Stimulated activated CD4-positive, alpha-beta T cell treated with anti-CD3 and anti-CD28 coated beads, Interleukin-15, amount 100 ng/mL, for 48 hours (primary cell): ENCODE data around the gene APLF.
"Not testable (repeated sequence)": the region's sequence is repeated elsewhere in the genome, so short reads cannot be mapped to it uniquely, and the experiment has no call there.

Experiments used
- DNase-seq, 2 donors: peaks; one replicate each; pipeline ENCODE4 v3.0.0-alpha.2; 2020; ENCODE audit warnings: low read depth in 2 of 2

Gene APLF

DNA sequence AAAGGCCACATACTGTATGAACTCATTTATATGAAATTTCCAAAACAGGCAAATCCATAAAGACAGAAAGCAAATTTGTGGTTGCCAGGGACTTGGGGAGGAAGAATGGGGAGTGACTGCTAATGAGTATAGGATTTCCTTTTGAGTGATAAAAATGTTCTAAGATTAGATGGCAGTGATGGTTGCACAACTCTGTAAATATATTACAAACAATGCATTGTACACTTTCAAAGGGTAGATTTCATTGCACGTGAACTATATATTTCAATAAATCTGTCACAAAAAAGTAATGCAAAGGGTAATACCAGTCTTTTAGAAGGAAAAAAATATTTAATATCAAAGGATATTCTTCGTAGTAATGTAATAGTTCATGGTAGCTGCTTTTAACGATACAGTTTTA is 112.3 kb downstream of the APLF start:
- no peak for DNase-seq

DNA sequence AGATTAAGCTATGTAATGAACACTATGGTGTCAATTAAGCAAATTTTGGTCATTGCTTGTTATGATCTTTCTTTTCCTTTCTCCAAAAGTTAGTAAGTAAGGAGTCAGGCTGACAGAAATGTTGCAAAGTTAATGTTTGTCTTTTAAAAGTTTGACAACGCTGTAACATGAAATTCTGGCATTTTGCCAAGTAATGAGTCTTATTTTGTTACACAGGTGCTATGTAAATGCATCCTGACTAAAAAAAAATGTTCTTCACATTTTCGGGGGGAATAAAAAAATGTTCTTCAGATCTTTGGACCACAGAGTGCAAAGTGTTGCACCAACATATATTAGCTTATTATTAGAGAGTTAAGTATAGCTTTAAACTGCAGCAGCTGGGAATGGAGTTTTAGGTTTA is 121.2 kb downstream of the APLF start:
- DNase-seq, result no peak

DNA sequence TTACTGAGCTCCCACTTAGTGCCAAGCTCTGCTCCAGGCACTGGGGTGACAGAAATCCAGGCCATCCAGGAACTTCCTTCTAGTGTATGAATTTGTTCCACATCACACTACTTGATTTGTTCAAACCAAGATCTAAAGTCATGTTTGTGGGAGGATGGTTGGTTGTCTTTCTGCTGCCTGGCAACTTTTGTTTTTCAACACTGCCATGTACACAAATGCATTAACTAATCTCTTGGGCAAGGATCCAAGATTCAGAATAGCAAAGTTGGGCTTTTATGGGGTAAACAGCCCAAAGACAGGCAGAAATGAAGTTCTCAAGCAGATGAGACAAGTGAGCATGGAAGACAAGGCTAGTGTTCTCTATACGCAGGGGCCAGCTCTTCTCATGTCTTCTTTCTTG is 122.6 kb downstream of the APLF start:
- DNase-seq, result no peak

DNA sequence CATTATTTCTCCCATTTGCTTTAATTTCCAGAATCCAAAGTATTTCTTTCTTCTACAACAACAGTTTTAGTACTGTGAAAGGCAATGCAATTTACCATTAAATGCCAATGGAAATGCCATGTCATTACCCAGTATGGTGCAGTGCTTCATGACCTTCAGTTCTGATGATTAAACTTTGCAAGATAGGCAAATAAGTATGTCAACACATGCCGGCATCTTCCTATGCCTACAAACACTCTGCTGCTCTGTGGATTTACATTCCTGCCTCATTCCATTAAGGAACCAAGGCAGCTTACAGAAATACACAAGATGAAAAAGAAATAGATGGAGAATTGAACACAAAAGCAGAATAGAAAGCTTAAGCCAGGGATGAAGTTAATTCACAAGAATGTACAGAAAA is 123.3 kb downstream of the APLF start:
- no peak for DNase-seq

DNA sequence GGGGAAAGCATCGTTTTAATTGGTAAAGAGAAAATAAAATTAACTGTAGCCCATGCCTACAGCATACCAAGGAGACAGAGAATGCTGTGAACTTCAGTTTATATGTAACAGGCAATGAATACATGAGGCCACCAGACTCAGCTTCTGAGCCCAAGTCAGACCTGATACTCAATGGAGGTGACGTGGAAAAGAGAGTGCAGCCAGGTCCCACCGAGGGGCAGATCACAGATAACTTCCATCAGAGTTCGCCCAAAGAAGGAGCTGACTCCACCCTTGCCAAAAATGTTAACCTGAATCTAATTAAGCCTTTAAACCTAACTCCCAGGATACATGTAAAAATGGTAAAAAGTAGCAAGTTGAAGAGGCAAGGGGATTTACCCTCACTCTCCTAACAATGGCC is 123.8 kb downstream of the APLF start:
- DNase-seq, result no peak

DNA sequence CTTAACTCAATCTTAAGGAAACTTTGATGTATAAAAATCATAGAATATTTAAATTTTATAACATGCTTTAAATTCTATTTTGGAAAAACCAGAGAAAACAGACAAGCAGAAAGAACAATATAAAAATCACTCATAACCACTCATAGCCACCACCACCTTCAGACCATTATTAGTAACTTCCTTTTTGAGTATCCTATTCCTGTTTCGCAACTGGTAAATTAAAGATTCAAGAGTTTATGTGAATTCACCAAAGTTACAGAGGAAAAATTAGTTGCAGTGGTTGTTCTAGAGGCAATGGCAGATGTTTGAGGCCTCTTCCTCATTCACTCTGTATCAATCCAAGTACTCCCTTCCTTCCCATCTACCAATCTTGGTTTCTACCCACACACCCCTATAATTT is 126.7 kb downstream of the APLF start:
- DNase-seq, result no peak

DNA sequence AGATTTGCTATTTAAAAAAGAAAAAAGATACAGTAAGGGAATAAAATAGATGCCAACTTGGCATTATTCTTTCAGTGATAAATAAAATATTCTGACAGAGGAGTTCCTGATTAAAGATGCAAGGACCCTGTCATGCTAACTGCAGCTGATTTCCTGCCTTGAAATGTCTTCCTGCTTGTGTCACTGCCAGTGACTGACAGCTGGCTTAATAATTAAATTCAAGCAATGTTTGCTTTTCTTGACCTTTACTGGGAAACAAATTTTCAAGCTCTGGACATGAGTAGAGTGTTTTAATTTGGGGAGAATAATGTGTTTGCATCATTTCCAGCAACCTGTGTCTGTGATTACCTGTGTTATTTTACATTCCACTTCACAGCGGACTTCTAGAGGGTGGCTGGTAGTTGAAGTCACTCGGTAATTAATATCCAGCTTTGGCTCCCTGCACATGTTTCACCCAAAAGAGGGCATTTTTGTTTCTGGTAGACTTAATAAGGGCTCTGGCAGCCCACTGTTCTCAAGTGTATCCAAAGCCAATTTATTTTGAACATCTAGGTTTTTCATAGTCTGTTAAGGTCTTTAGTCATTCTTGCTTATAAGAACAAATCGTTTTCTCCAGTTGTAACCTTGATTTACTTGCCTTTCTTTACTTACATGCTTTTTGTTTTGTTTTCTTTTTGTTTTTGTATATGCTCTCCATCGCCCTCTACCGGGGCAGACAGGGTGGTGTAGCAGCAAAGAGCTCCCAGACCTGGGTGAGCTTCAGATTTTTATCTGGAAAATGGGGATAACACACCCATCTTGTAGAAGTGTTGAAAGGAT is 127.5 kb downstream of the APLF start:
- DNase-seq, result peak; percentile 21 to 35

DNA sequence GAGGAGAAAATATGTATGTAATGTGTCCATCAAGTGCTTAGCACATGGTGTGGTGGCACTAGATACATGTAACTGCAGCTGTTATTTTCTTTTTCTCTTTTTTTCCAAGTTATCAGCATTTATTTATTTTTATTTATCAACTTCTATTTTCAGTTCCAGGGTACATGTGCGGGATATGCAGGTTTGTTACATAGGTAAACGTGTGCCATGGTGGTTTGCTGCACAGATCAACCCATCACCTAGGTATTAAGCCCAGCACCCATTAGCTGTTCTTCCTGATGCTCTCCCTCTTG is 128.1 kb downstream of the APLF start:
- DNase-seq, result not testable (repeated sequence)

DNA sequence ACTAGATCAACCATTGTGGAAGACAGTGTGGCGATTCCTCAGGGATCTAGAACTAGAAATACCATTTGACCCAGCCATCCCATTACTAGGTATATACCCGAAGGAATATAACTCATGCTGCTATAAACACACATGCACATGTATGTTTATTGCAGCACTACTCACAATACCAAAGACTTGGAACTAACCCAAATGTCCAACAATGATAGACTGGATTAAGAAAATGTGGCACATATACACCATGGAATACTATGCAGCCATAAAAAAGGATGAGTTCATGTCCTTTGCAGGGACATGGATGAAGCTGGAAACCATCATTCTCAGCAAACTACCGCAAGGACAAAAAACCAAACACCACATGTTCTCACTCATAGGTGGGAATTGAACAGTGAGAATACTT is 133.1 kb downstream of the APLF start:
- DNase-seq, result not testable (repeated sequence)

DNA sequence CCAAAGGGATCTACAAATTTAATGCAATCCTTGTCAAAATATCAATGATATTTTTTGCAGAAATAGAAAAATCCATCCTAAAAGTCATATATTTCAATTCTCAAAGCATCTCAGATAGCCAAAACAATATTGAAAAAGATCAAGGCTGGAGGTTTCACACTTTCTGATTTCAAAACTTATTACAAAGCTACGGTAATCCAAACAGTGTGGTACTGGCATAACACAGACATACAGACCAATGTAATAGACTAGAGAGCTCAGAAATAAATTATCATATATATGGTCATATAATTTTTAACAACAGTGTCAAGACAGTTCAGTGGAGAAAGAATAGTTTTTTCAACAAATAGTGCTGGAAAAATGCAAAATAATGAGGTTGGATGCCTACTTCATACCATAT is 135.7 kb downstream of the APLF start:
- no peak for DNase-seq

DNA sequence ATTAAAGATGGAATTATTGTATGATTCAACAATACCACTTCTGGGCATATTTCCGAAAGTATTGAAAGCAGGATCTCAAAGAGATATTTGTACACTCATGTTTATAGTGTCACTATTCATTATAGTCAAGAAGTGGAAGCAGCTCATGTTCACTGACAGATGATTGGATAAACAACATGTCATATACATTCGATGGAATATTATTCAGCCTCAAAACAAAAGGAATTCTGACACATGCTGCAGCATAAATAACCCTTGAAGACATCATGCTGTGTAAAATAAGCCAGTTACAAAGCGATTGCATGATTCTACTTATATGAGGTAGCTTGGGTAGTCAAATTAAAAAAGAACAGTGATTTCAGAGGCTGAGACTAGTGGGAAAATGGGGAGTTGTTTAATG is 136.7 kb downstream of the APLF start:
- no peak for DNase-seq

DNA sequence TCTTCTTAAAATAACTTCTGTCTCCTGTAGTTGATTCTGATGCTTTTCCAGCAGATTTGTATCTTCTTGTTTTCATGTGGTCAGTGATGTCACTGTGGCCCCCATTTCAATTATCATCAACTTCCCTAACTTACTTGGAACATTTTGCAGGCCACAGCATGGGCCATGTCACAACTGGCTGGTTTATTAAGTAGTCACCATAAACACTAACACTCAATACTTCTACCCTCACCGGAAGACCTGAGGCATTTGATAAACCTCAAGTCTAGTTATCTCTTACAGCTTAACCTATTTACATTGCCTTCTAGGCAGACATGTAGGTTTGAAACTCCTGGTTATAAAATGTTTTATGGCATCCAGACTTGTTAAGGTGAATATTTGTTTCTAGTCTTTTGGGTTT is 138.6 kb downstream of the APLF start:
- no peak for DNase-seq

DNA sequence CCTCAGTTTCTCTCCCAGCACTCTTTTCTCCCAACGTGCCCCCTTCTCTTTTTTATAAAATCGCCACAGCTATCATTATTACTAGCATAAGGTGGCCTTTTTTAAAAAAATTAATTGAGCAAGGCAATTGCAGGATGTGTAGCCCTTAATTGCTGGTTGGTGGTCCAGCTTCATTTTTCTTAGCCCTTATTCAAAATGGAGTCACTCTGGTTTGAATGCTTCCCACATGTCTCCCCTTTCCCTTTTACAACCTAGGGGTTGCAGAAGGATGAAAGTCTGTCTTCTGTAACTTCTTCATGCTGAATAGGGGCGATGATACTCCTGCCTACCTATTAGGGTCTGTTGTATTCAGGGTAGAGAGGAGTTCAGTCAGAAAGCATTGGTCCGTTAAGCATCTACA is 139.4 kb downstream of the APLF start:
- DNase-seq, result no peak

DNA sequence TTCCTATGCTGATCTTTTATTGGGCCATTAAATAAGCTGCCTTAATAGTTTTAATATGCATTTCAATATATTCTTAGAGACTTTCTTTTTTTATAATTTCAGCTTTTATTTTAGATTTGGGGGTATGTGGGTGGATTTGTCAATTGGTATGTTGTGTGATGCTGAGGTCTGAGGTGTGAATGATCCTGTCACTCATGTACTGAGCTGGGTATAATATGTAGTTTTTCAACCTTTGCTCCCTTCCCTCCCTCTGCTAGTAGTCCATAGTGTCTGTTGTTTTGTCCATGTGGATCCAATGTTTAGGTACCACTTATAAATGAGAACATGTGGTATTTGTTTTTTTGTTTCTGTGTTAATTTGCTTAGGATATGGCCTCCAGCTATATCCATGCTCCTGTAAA is 140.5 kb downstream of the APLF start:
- no peak for DNase-seq

DNA sequence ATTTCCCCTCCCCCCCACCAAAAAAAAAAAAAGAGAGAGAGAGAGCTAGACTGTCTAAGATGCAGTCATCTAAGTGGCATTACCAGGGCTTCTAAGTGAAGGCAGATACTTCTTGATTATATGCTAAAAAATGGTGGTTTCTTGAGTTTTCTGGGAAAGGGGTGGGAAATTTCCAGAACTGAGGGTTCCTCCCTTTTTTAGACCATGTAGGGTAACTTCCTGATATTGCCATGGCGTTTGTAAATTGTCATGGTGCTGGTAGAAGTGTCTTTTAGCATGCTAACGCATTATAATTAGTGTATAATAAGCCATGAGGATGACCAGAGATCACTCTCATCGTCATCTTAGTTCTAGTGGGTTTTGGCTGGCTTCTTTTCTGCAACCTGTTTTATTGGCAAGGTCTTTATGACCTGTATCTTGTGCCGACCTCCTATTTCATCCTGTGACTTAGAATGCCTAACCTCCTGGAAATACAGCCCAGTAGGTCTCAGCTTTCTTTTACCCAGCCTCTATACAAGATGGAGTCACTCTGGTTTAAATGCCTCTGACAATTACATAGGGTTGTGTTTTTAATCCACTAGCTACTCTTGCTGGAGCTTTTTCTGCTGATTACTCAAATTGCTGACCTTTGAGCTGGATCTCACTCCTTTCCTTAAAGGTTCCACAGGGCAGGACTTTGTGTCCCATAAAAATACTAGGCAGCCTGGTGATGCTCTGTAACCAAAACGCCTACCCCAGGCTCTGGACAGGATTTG is 145.6 kb downstream of the APLF start:
- no peak for DNase-seq

DNA sequence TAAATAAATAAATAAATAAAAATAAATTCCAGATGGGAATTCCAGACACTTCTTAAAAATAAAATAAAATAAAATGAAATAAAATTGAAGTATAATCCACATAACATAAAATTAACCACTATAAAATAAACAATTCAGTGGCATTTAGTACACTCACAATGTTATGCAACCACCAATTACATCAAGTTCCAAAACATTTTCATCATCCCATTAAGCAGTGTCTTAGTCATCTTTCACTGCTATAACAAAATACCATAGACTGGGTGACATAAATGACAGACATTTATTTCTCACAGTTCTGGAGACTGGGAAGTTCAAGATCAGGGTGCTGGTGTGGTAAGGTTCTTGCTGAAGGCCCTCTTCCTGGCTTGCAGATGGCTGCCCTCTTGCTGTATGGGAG is 153.4 kb downstream of the APLF start:
- DNase-seq, result no peak

DNA sequence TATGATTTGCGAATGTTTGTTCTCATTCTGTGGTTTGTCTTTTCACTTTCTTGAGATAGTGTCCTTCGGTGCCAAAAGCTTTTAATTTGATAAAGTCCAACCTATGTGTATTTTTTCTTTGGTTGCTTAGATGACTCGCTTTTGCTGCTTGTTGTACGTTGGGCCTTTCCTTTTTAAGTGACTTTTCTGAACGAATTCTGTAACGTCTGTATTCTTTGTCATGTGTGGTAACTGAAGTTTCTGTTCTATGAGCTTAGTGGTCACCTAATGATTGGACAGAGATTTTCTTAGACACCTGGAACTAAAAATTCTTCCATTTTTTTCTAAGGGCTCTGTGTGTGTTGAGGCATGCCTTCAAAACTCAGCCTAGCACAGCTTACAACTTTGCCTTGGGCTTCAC is 156.4 kb downstream of the APLF start:
- DNase-seq, result no peak

DNA sequence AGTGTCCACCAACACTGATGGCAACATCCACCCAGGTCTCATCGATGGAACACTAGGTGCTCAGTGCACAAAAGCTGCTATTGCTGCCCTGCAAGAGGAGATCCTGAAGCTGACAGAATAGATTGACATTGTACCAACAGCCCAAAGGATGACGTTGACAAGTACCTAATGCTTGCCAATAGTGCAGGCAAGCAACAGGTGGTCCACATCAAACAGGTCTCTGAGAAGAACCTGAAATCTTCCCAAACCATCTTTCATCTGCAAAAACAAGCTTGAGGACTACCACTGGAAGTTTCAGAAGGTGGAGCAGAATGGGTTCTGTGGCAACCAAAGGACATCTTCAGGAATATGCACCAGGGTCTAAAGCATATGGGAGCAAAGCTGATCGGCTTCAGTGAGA is 160.2 kb downstream of the APLF start:
- no peak for DNase-seq
